T-helper 2 cell treated with Interferon-gamma antibody and Interleukin-4, amounts not matched to agents 5 μg/mL and 100 μg/mL, for 36 hours (primary cell): Measurements from ENCODE around the gene DYNLT3.
A peak's percentile ranks its signal among the peaks of the same experiment; 100 is the strongest.

Experiments
- DNase-seq: peaks from one replicate; pipeline ENCODE4 v3.0.0; 2021; ENCODE audit warnings: low spot score
- H3K27ac Mint-ChIP-seq: one replicate; pipeline ENCODE4 v1.8.0; 2021; ENCODE audit warnings: mild to moderate bottlenecking, mixed read lengths
- H3K27me3 Mint-ChIP-seq: one replicate; pipeline ENCODE4 v1.8.0; 2021; ENCODE audit warnings: low read depth, mixed read lengths
- H3K36me3 Mint-ChIP-seq: one replicate; pipeline ENCODE4 v1.8.0; 2021; ENCODE audit warnings: low read depth, mixed read lengths
- H3K4me1 Mint-ChIP-seq: one replicate; pipeline ENCODE4 v1.8.0; 2021; ENCODE audit warnings: low read depth, mixed read lengths
- H3K4me3 Mint-ChIP-seq: one replicate; pipeline ENCODE4 v1.8.0; 2022; ENCODE audit warnings: mild to moderate bottlenecking, moderate library complexity, mixed read lengths
- H3K9me3 Mint-ChIP-seq: one replicate; pipeline ENCODE4 v1.8.0; 2021; ENCODE audit warnings: mixed read lengths

DYNLT3 gene

GRCh38 chrX:37846934-37847732 is at the start of gene DYNLT3:
Gene DYNLT3, minus strand, starts transcription at chrX:37847571. Its CDS starts 61 bp downstream, at chrX:37847510.
- peak within 1 kb of the TSS; percentile 81 for H3K27ac Mint-ChIP-seq
- H3K4me3 Mint-ChIP-seq = peak within 1 kb of the TSS; percentile 79
- peaks cover 11% of the 10 kb centered on the region for H3K4me1 Mint-ChIP-seq
- DNase-seq = peak; percentile 74
- no peaks in the 10 kb centered on the region for H3K27me3 Mint-ChIP-seq
- H3K9me3 Mint-ChIP-seq = no peaks in the 10 kb centered on the region
- peaks cover 4% of the 10 kb centered on the region for H3K36me3 Mint-ChIP-seq

- H3K4me1 Mint-ChIP-seq = no peaks in the 10 kb centered on the region
- H3K4me3 Mint-ChIP-seq = no peak overlapping the region
- no peaks in the 10 kb centered on the region for H3K36me3 Mint-ChIP-seq
- H3K27me3 Mint-ChIP-seq = no peaks in the 10 kb centered on the region
- no peak for DNase-seq
- H3K27ac Mint-ChIP-seq = no peak overlapping the region
- no peaks in the 10 kb centered on the region for H3K9me3 Mint-ChIP-seq
Measured at GRCh38 chrX:37896511-37896890, 49.1 kb upstream of the DYNLT3 start.

GRCh38 chrX:37895795-37896510 is 48.6 kb upstream of the DYNLT3 start:
- Mint-ChIP-seq H3K36me3 (no peaks in the 10 kb centered on the region), H3K9me3 (no peaks in the 10 kb centered on the region), H3K4me1 (no peaks in the 10 kb centered on the region), H3K4me3 (no peak overlapping the region), H3K27me3 (no peaks in the 10 kb centered on the region), H3K27ac (no peak overlapping the region)
- DNase-seq = no peak

GRCh38 chrX:37894725-37895124 is 47.4 kb upstream of the DYNLT3 start:
- H3K4me1 Mint-ChIP-seq = no peaks in the 10 kb centered on the region
- no peak for DNase-seq
- no peaks in the 10 kb centered on the region for H3K36me3 Mint-ChIP-seq
- no peaks in the 10 kb centered on the region for H3K9me3 Mint-ChIP-seq
- no peaks in the 10 kb centered on the region for H3K27me3 Mint-ChIP-seq
- no peak overlapping the region for H3K4me3 Mint-ChIP-seq
- no peak overlapping the region for H3K27ac Mint-ChIP-seq

GRCh38 chrX:37888010-37888409 is 40.6 kb upstream of the DYNLT3 start:
- no peaks in the 10 kb centered on the region for H3K4me1 Mint-ChIP-seq
- H3K4me3 Mint-ChIP-seq = no peak overlapping the region
- H3K27me3 Mint-ChIP-seq = no peaks in the 10 kb centered on the region
- DNase-seq = no peak
- no peak overlapping the region for H3K27ac Mint-ChIP-seq
- no peaks in the 10 kb centered on the region for H3K9me3 Mint-ChIP-seq
- H3K36me3 Mint-ChIP-seq = no peaks in the 10 kb centered on the region

GRCh38 chrX:37887347-37887746 is 40.0 kb upstream of the DYNLT3 start:
- DNase-seq = no peak
- Mint-ChIP-seq H3K27me3 (no peaks in the 10 kb centered on the region), H3K4me1 (no peaks in the 10 kb centered on the region), H3K4me3 (no peak overlapping the region), H3K27ac (no peak overlapping the region), H3K9me3 (no peaks in the 10 kb centered on the region), H3K36me3 (no peaks in the 10 kb centered on the region)

GRCh38 chrX:37883196-37883595 is 35.8 kb upstream of the DYNLT3 start:
- H3K27ac Mint-ChIP-seq = no peak overlapping the region
- H3K4me1 Mint-ChIP-seq = no peaks in the 10 kb centered on the region
- no peaks in the 10 kb centered on the region for H3K36me3 Mint-ChIP-seq
- H3K9me3 Mint-ChIP-seq = no peaks in the 10 kb centered on the region
- no peaks in the 10 kb centered on the region for H3K27me3 Mint-ChIP-seq
- no peak for DNase-seq
- no peak overlapping the region for H3K4me3 Mint-ChIP-seq

GRCh38 chrX:37879692-37880091 is 32.3 kb upstream of the DYNLT3 start:
- Mint-ChIP-seq H3K27ac (no peak overlapping the region), H3K27me3 (peaks cover 3% of the 10 kb centered on the region), H3K36me3 (no peaks in the 10 kb centered on the region), H3K4me1 (no peaks in the 10 kb centered on the region), H3K9me3 (no peaks in the 10 kb centered on the region), H3K4me3 (no peak overlapping the region)
- DNase-seq = no peak

- peaks cover 3% of the 10 kb centered on the region for H3K27me3 Mint-ChIP-seq
- H3K27ac Mint-ChIP-seq = no peak overlapping the region
- H3K9me3 Mint-ChIP-seq = no peaks in the 10 kb centered on the region
- no peak for DNase-seq
- no peaks in the 10 kb centered on the region for H3K36me3 Mint-ChIP-seq
- no peak overlapping the region for H3K4me3 Mint-ChIP-seq
- H3K4me1 Mint-ChIP-seq = no peaks in the 10 kb centered on the region
Measured at GRCh38 chrX:37876716-37877115, 29.3 kb upstream of the DYNLT3 start.

GRCh38 chrX:37875675-37876074 is 28.3 kb upstream of the DYNLT3 start:
- H3K9me3 Mint-ChIP-seq = no peaks in the 10 kb centered on the region
- no peak for DNase-seq
- H3K4me3 Mint-ChIP-seq = no peak overlapping the region
- H3K27me3 Mint-ChIP-seq = peaks cover 3% of the 10 kb centered on the region
- no peaks in the 10 kb centered on the region for H3K4me1 Mint-ChIP-seq
- H3K36me3 Mint-ChIP-seq = no peaks in the 10 kb centered on the region
- no peak overlapping the region for H3K27ac Mint-ChIP-seq

- H3K36me3 Mint-ChIP-seq = no peaks in the 10 kb centered on the region
- H3K4me1 Mint-ChIP-seq = no peaks in the 10 kb centered on the region
- H3K9me3 Mint-ChIP-seq = peaks cover 5% of the 10 kb centered on the region
- no peak overlapping the region for H3K27ac Mint-ChIP-seq
- no peak for DNase-seq
- H3K27me3 Mint-ChIP-seq = peaks cover 3% of the 10 kb centered on the region
- no peak overlapping the region for H3K4me3 Mint-ChIP-seq
Measured at GRCh38 chrX:37873220-37873619, 25.8 kb upstream of the DYNLT3 start.

- Mint-ChIP-seq H3K4me3 (no peak overlapping the region), H3K27ac (no peak overlapping the region), H3K36me3 (no peaks in the 10 kb centered on the region), H3K9me3 (peaks cover 5% of the 10 kb centered on the region), H3K27me3 (no peaks in the 10 kb centered on the region), H3K4me1 (peaks cover 4% of the 10 kb centered on the region)
- DNase-seq = no peak
Measured at GRCh38 chrX:37872303-37872655, 24.9 kb upstream of the DYNLT3 start.

GRCh38 chrX:37871626-37872302 is 24.4 kb upstream of the DYNLT3 start:
- DNase-seq = peak; percentile 3
- Mint-ChIP-seq H3K27me3 (no peaks in the 10 kb centered on the region), H3K4me3 (no peak overlapping the region), H3K36me3 (no peaks in the 10 kb centered on the region), H3K27ac (no peak overlapping the region), H3K4me1 (peaks cover 4% of the 10 kb centered on the region), H3K9me3 (peaks cover 5% of the 10 kb centered on the region)

GRCh38 chrX:37867536-37868153 is 20.3 kb upstream of the DYNLT3 start:
- H3K4me3 Mint-ChIP-seq = no peak overlapping the region
- H3K27me3 Mint-ChIP-seq = peaks cover 4% of the 10 kb centered on the region
- peaks cover 5% of the 10 kb centered on the region for H3K9me3 Mint-ChIP-seq
- DNase-seq = no peak
- H3K4me1 Mint-ChIP-seq = peaks cover 4% of the 10 kb centered on the region
- H3K36me3 Mint-ChIP-seq = no peaks in the 10 kb centered on the region
- H3K27ac Mint-ChIP-seq = peak overlapping the region; percentile 52
